HEK293 (cell line): ENCODE results near the gene RRP8.

Source experiments
- SP2 ChIP-seq: fragments of 450-650 bp; formaldehyde crosslinking; IDR thresholded peaks from 2 replicates; pipeline ENCODE4 v1.5.1; 2016; ENCODE audit warnings: missing biosample characterization, missing genetic modification characterization
- ZFHX2 ChIP-seq: fragments of 450-650 bp; formaldehyde crosslinking; conservative IDR thresholded peaks from 2 replicates; pipeline ENCODE4 v1.5.1; 2016; ENCODE audit warnings: missing biosample characterization, missing genetic modification characterization
- ZNF114 ChIP-seq: fragments of 450-650 bp; formaldehyde crosslinking; IDR thresholded peaks from 2 replicates; pipeline ENCODE4 v1.5.0; 2017; ENCODE audit warnings: missing biosample characterization, missing genetic modification characterization
- ZNF248 ChIP-seq: fragments of 450-650 bp; formaldehyde crosslinking; IDR thresholded peaks from 2 replicates; pipeline ENCODE4 v1.5.1; 2017; ENCODE audit warnings: missing biosample characterization, missing genetic modification characterization
- TF ChIP-seq, protein P1 (sequence below): sonication (generic); formaldehyde crosslinking; IDR thresholded peaks from 2 replicates; pipeline ENCODE4 v1.8.1; 2022; ENCODE audit warnings: mild to moderate bottlenecking, moderate library complexity, missing genetic modification reagents
- TF ChIP-seq, protein P2 (sequence below): fragments of 450-650 bp; formaldehyde crosslinking; IDR thresholded peaks from 2 replicates; pipeline ENCODE4 v1.5.1; 2016; ENCODE audit warnings: missing biosample characterization, missing genetic modification characterization
- TF ChIP-seq, protein P3 (sequence below): fragments of 450-650 bp; formaldehyde crosslinking; IDR thresholded peaks from 2 replicates; pipeline ENCODE4 v1.5.1; 2016; ENCODE audit warnings: missing biosample characterization, missing genetic modification characterization
- TF ChIP-seq, protein P4 (sequence below): fragments of 450-650 bp; formaldehyde crosslinking; IDR thresholded peaks from 2 replicates; pipeline ENCODE4 v1.5.1; 2016; ENCODE audit warnings: missing biosample characterization, missing genetic modification characterization, low read depth
- TF ChIP-seq, protein P5 (sequence below): fragments of 450-650 bp; IDR thresholded peaks from 2 replicates; pipeline ENCODE4 v1.5.1; 2018; ENCODE audit warnings: missing biosample characterization, missing genetic modification characterization

DNA sequence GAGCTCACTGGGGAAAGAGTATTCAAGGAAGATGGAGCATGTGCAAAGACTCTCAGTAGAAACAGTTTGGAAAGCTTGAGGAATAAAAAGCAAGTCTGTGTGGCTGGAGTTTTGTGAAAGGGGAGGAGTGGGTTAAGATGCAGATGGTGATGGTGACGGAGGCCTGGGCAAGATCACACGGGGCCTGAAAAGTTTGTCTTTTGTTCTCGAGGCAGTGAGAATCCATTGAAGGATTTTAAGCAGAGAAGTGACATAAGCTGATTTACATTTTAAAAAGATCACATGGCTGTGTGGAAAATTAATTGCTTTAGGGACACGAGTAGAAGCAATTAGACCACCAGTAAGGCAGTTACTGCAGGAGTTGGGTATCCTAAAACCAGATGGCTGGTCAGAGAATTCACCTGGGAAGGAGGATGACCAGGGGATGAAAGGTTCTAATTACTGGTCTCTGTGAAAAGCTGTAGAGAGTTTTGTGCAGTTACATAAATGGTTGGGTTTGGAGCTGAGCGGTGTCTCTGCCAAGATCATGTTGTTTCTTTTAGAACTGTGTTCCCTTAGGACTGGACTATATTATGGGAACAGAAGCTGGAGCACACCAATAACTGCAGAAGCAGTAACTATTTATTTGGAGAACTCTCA lies 7.1 kb downstream of the RRP8 start:
- TF ChIP-seq, protein P1, sequence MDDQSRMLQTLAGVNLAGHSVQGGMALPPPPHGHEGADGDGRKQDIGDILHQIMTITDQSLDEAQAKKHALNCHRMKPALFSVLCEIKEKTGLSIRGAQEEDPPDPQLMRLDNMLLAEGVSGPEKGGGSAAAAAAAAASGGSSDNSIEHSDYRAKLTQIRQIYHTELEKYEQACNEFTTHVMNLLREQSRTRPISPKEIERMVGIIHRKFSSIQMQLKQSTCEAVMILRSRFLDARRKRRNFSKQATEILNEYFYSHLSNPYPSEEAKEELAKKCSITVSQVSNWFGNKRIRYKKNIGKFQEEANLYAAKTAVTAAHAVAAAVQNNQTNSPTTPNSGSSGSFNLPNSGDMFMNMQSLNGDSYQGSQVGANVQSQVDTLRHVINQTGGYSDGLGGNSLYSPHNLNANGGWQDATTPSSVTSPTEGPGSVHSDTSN (CRISPR knock-in tag) = no peak
- TF ChIP-seq, protein P2, sequence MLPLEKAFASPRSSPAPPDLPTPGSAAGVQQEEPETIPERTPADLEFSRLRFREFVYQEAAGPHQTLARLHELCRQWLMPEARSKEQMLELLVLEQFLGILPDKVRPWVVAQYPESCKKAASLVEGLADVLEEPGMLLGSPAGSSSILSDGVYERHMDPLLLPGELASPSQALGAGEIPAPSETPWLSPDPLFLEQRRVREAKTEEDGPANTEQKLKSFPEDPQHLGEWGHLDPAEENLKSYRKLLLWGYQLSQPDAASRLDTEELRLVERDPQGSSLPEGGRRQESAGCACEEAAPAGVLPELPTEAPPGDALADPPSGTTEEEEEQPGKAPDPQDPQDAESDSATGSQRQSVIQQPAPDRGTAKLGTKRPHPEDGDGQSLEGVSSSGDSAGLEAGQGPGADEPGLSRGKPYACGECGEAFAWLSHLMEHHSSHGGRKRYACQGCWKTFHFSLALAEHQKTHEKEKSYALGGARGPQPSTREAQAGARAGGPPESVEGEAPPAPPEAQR (tag by site-specific recombination) = no peak
- TF ChIP-seq, protein P3, sequence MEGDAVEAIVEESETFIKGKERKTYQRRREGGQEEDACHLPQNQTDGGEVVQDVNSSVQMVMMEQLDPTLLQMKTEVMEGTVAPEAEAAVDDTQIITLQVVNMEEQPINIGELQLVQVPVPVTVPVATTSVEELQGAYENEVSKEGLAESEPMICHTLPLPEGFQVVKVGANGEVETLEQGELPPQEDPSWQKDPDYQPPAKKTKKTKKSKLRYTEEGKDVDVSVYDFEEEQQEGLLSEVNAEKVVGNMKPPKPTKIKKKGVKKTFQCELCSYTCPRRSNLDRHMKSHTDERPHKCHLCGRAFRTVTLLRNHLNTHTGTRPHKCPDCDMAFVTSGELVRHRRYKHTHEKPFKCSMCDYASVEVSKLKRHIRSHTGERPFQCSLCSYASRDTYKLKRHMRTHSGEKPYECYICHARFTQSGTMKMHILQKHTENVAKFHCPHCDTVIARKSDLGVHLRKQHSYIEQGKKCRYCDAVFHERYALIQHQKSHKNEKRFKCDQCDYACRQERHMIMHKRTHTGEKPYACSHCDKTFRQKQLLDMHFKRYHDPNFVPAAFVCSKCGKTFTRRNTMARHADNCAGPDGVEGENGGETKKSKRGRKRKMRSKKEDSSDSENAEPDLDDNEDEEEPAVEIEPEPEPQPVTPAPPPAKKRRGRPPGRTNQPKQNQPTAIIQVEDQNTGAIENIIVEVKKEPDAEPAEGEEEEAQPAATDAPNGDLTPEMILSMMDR = no peak
- TF ChIP-seq ZNF114 = no peak
- TF ChIP-seq SP2 (tag by site-specific recombination) = no peak
- TF ChIP-seq, protein P4, sequence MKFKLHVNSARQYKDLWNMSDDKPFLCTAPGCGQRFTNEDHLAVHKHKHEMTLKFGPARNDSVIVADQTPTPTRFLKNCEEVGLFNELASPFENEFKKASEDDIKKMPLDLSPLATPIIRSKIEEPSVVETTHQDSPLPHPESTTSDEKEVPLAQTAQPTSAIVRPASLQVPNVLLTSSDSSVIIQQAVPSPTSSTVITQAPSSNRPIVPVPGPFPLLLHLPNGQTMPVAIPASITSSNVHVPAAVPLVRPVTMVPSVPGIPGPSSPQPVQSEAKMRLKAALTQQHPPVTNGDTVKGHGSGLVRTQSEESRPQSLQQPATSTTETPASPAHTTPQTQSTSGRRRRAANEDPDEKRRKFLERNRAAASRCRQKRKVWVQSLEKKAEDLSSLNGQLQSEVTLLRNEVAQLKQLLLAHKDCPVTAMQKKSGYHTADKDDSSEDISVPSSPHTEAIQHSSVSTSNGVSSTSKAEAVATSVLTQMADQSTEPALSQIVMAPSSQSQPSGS (tag by site-specific recombination) = no peak
- TF ChIP-seq ZFHX2 = no peak
- TF ChIP-seq, protein P5, sequence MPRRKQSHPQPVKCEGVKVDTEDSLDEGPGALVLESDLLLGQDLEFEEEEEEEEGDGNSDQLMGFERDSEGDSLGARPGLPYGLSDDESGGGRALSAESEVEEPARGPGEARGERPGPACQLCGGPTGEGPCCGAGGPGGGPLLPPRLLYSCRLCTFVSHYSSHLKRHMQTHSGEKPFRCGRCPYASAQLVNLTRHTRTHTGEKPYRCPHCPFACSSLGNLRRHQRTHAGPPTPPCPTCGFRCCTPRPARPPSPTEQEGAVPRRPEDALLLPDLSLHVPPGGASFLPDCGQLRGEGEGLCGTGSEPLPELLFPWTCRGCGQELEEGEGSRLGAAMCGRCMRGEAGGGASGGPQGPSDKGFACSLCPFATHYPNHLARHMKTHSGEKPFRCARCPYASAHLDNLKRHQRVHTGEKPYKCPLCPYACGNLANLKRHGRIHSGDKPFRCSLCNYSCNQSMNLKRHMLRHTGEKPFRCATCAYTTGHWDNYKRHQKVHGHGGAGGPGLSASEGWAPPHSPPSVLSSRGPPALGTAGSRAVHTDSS (tag by site-specific recombination) = no peak
- TF ChIP-seq ZNF248 (tag by site-specific recombination) = no peak
